ENCODE results near the gene GPR75.
"Not testable (repeated sequence)": the region's sequence is repeated elsewhere in the genome, so short reads cannot be mapped to it uniquely, and the experiment has no call there.

The GPR75 gene

DNA sequence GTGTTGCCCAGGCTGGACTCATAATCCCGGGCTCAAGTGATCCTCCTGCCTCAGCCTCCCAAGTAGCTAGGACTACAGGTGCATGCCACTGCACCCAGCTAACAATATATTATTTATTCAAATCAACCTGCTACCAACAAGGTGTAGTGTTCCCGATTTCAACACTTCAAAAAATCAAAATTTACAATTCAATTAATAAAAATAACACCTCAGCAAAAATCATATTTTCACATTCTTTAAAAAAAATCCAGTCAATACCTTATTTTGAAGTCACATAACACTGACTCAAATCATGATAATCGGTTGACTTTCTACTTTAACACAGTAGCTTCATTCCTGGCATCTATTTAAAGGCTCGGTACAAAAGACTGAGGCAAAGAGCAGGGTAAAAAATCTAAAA is 7.2 kb downstream of the GPR75 start:
- Histone ChIP-seq H3K27me3 (ENCODE audit: control insufficient read depth, insufficient read depth, low read length) (no peaks in the 10 kb centered on the region), H3K36me3 (ENCODE audit: control insufficient read depth, insufficient read depth, low read length) (peaks cover 20% of the 10 kb centered on the region), H3K4me1 (ENCODE audit: control insufficient read depth, insufficient read depth, low read length) (no peaks in the 10 kb centered on the region)

DNA sequence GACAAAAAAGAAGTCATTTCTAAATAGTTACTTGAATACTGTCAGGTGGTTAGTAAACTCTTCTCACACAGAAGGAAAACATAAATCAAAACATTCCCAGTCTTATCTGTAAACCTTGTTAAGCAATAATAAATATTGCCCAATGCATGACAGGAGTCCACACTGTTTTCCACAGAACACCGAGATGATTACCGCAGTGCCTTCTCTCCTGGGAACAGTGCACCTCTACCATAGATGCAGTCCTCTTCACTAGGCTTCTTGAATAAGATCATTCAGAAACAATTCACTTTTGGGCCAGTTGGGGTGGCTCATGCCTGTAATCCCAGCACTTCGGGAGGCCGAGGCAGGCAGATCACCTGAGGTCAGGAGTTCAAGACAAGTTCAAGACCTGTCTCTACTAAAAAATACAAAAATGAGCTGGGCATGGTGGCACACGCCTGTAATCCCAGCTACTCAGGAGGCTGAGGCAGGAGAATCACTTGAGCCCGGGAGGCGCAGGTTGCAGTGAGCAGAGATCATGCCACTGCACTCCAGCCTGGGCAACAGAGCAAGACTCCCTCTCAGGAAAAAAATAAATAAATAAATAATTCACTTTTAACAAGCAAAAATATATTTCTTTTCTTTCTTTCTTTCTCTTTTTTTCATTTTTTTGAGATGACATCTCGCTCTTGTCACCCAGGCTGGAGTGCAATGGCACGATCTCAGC is 8.6 kb downstream of the GPR75 start:
- H3K4me3 ChIP-seq (ENCODE audit: low read depth, low read length); H3K4me1 ChIP-seq (ENCODE audit: control insufficient read depth, insufficient read depth, low read length); H3K9me3 ChIP-seq (ENCODE audit: control insufficient read depth, insufficient read depth, low read length); H3K9ac ChIP-seq (ENCODE audit: low read depth, low read length); H3K27me3 ChIP-seq (ENCODE audit: control insufficient read depth, insufficient read depth, low read length); H3K27ac ChIP-seq (ENCODE audit: low read depth, low read length): not testable (repeated sequence)
- H3K36me3 ChIP-seq (ENCODE audit: control insufficient read depth, insufficient read depth, low read length), result peaks cover 20% of the 10 kb centered on the region

More for the DNA sequence above, 7.2 kb downstream of the GPR75 start:
- no peak overlapping the region for H3K9ac ChIP-seq (ENCODE audit: low read depth, low read length)
- H3K27ac ChIP-seq (ENCODE audit: low read depth, low read length), result no peak overlapping the region
- no peaks in the 10 kb centered on the region for H3K9me3 ChIP-seq (ENCODE audit: control insufficient read depth, insufficient read depth, low read length)
- H3K4me3 ChIP-seq (ENCODE audit: low read depth, low read length), result no peak overlapping the region

DNA sequence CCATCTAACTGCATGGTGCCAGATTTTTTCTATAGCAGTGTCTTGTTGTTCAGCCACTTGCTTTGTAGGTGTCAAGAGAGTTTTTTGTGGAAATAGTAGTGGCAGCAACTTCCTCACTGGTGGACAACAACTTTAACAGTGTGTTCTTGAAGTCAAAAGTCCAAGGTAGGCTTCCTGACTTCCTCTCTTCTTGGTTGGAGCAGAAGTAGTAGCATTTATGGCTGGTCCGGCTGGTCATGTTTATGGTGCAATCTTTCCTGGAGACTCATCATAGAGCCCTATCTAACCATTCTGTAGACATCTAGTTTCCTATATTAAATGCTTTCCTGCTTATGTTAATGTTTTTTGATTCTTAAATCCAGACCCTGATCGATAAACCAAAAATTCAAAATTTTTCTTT is 11.7 kb downstream of the GPR75 start:
- Histone ChIP-seq H3K27me3 (ENCODE audit: control insufficient read depth, insufficient read depth, low read length) (no peaks in the 10 kb centered on the region), H3K9ac (ENCODE audit: low read depth, low read length) (no peak overlapping the region), H3K4me3 (ENCODE audit: low read depth, low read length) (no peak overlapping the region), H3K27ac (ENCODE audit: low read depth, low read length) (no peak overlapping the region), H3K36me3 (ENCODE audit: control insufficient read depth, insufficient read depth, low read length) (peaks cover 2% of the 10 kb centered on the region), H3K9me3 (ENCODE audit: control insufficient read depth, insufficient read depth, low read length) (no peaks in the 10 kb centered on the region), H3K4me1 (ENCODE audit: control insufficient read depth, insufficient read depth, low read length) (no peaks in the 10 kb centered on the region)

DNA sequence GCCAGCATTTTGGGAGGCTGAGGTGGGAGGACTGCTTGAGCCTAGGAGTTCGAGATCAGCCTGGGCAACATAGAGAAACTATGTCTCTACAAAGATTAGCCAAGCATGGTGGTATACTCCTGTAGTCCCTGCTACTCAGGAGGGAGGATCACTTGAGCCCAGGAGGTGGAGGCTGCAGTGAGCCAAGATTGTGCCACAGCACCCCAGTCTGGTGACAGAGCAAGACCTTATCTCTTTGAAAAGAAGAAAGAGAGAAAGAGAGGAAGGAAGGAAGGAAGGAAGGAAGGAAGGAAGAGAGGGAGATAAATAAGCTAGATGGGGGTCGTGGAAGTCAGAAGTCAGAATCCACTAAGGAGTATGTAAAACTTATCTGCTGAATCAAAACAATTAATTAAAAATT is 16.2 kb downstream of the GPR75 start:
- Histone ChIP-seq H3K9ac (ENCODE audit: low read depth, low read length) (no peak overlapping the region), H3K4me3 (ENCODE audit: low read depth, low read length) (no peak overlapping the region), H3K9me3 (ENCODE audit: control insufficient read depth, insufficient read depth, low read length) (no peaks in the 10 kb centered on the region), H3K27ac (ENCODE audit: low read depth, low read length) (no peak overlapping the region), H3K27me3 (ENCODE audit: control insufficient read depth, insufficient read depth, low read length) (no peaks in the 10 kb centered on the region), H3K4me1 (ENCODE audit: control insufficient read depth, insufficient read depth, low read length) (no peaks in the 10 kb centered on the region), H3K36me3 (ENCODE audit: control insufficient read depth, insufficient read depth, low read length) (no peaks in the 10 kb centered on the region)

DNA sequence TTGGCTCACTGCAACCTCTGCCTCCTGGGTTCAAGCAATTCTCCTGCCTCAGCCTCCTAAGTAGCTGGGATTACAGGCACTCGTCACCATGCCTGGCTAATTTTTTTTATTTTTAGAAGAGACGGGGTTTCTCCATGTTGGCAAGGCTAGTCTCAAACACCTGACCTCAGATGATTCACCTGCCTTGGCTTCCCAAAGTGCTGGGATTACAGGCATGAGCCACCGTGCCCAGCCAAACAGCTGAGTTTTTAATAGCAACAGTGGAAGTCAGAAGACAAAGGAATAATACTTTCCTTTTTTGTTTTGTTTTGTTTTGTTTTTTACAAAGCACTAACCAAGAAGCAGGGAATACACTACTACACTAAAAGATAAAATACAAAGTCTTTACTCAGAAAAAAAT is 16.9 kb downstream of the GPR75 start:
- no peaks in the 10 kb centered on the region for H3K9me3 ChIP-seq (ENCODE audit: control insufficient read depth, insufficient read depth, low read length)
- H3K4me1 ChIP-seq (ENCODE audit: control insufficient read depth, insufficient read depth, low read length), result no peaks in the 10 kb centered on the region
- no peaks in the 10 kb centered on the region for H3K27me3 ChIP-seq (ENCODE audit: control insufficient read depth, insufficient read depth, low read length)
- H3K27ac ChIP-seq (ENCODE audit: low read depth, low read length), result no peak overlapping the region
- no peak overlapping the region for H3K4me3 ChIP-seq (ENCODE audit: low read depth, low read length)
- no peak overlapping the region for H3K9ac ChIP-seq (ENCODE audit: low read depth, low read length)
- no peaks in the 10 kb centered on the region for H3K36me3 ChIP-seq (ENCODE audit: control insufficient read depth, insufficient read depth, low read length)

DNA sequence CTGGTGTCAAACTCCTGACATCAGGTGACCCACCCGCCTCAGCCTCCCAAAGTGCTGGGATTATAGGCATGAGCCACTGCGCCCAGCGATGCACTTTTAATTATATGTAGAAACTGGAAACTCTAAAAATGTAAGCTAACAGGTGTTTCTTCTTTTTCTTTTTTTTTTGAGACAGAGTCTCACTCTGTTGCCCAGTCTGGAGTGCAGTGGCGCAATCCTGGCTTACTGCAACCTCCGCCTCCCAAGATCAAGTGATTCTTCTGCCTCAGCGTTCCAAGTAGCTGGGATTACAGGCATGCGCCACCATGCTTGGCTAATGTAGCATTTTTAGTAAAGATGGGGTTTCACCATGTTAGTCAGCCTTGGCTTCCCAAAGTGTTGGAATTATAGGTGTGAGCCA is 18.1 kb downstream of the GPR75 start:
- H3K27me3 ChIP-seq (ENCODE audit: control insufficient read depth, insufficient read depth, low read length); H3K9ac ChIP-seq (ENCODE audit: low read depth, low read length); H3K36me3 ChIP-seq (ENCODE audit: control insufficient read depth, insufficient read depth, low read length); H3K27ac ChIP-seq (ENCODE audit: low read depth, low read length); H3K4me3 ChIP-seq (ENCODE audit: low read depth, low read length); H3K9me3 ChIP-seq (ENCODE audit: control insufficient read depth, insufficient read depth, low read length); H3K4me1 ChIP-seq (ENCODE audit: control insufficient read depth, insufficient read depth, low read length): not testable (repeated sequence)

DNA sequence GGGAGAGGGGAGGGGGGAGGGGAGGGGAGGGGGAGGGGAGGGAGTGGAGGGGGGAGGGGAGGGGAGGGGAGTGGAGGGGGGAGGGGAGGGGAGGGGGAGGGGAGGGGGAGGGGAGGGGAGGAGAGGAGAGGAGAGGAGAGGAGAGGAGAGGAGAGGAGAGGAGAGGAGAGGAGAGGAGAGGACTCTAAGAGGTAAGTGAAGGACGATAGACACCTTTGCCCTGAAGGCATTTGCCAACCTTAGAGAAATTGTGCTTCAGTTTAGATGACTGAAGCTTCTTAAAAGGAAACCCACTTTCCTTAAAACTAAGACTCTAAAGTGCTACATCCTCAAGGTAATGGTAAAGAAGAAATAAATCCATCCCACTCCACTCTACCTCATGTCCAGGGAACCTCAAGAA is 19.2 kb downstream of the GPR75 start:
- Histone ChIP-seq H3K27ac (ENCODE audit: low read depth, low read length) (no peak overlapping the region), H3K9me3 (ENCODE audit: control insufficient read depth, insufficient read depth, low read length) (no peaks in the 10 kb centered on the region), H3K4me1 (ENCODE audit: control insufficient read depth, insufficient read depth, low read length) (no peaks in the 10 kb centered on the region), H3K9ac (ENCODE audit: low read depth, low read length) (no peak overlapping the region), H3K27me3 (ENCODE audit: control insufficient read depth, insufficient read depth, low read length) (no peaks in the 10 kb centered on the region), H3K4me3 (ENCODE audit: low read depth, low read length) (no peak overlapping the region), H3K36me3 (ENCODE audit: control insufficient read depth, insufficient read depth, low read length) (no peaks in the 10 kb centered on the region)

DNA sequence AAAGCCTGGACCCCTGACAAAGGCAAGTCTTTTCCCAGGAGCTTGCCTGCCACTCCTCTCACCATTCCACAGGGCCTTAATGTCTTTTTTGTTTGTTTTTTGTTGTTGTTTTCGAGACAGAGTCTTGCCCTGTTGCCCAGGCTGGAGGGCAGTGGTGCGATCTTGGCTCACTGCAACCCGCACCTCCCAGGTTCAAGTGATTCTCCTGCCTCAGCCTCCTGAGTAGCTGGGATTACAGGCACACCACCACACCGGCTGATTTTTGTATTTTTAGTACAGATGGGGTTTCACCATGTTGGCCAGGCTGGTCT is 29.8 kb downstream of the GPR75 start:
- not testable (repeated sequence) for H3K9me3 ChIP-seq (ENCODE audit: control insufficient read depth, insufficient read depth, low read length); H3K36me3 ChIP-seq (ENCODE audit: control insufficient read depth, insufficient read depth, low read length); H3K4me3 ChIP-seq (ENCODE audit: low read depth, low read length); H3K27me3 ChIP-seq (ENCODE audit: control insufficient read depth, insufficient read depth, low read length); H3K9ac ChIP-seq (ENCODE audit: low read depth, low read length); H3K27ac ChIP-seq (ENCODE audit: low read depth, low read length)
- peaks cover 26% of the 10 kb centered on the region for H3K4me1 ChIP-seq (ENCODE audit: control insufficient read depth, insufficient read depth, low read length)

DNA sequence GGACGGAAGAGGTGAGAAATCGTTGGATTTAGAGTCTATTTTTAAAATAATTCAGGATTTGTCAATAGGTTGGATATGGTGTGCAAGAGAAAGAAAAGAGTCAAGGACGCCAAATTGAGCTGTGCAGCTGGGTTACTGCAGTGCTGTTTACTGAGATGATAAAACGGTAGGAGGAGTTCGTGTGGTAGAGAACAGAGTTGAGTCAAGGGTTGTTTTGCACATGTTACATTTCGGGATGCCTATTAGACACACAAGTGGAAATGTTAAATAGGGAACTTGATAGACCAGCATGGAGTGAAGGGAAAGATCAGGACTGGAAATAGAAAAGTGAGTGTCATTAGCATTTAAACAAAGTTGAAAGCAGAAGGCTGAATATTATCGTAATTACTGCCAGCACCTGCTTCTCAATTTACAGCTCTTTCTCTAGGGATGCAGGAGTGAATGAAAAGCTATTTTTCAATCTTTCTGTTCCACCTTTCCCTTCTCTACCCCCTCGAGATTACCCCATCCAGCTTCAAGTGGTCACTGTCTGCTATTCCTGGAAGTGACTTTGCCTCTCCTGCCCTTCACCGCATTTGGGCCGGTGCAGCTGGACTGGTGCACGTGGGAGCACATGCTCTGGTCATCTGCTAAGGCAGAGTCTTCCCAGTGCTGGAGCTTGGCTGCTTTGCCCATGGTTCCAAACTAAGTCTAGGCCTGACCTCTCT is 30.3 kb downstream of the GPR75 start:
- no peak overlapping the region for H3K4me3 ChIP-seq (ENCODE audit: low read depth, low read length)
- H3K27ac ChIP-seq (ENCODE audit: low read depth, low read length), result no peak overlapping the region
- no peaks in the 10 kb centered on the region for H3K27me3 ChIP-seq (ENCODE audit: control insufficient read depth, insufficient read depth, low read length)
- H3K4me1 ChIP-seq (ENCODE audit: control insufficient read depth, insufficient read depth, low read length), result peaks cover 26% of the 10 kb centered on the region
- no peaks in the 10 kb centered on the region for H3K9me3 ChIP-seq (ENCODE audit: control insufficient read depth, insufficient read depth, low read length)
- no peaks in the 10 kb centered on the region for H3K36me3 ChIP-seq (ENCODE audit: control insufficient read depth, insufficient read depth, low read length)
- H3K9ac ChIP-seq (ENCODE audit: low read depth, low read length), result no peak overlapping the region

DNA sequence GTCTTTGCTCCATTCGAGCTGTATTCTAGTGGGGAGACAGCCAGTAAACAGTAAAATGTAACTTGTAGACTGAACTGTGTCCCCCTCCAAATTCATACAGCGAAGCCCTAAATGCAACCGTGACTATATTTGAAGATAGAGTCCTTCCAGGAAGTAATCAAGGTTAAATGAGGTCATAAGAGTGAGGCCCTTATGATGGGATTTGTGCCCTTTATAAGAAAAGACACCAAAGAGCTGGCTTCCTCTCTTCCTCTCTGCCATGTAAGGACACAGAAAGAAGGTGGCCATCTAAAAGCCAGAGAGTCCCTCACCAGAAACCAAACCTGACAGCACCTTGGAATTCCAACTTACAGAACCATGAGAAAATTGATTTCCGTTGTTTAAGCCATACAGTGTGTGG is 31.4 kb downstream of the GPR75 start:
- no peak overlapping the region for H3K4me3 ChIP-seq (ENCODE audit: low read depth, low read length)
- peaks cover 26% of the 10 kb centered on the region for H3K4me1 ChIP-seq (ENCODE audit: control insufficient read depth, insufficient read depth, low read length)
- H3K9me3 ChIP-seq (ENCODE audit: control insufficient read depth, insufficient read depth, low read length), result no peaks in the 10 kb centered on the region
- no peaks in the 10 kb centered on the region for H3K36me3 ChIP-seq (ENCODE audit: control insufficient read depth, insufficient read depth, low read length)
- no peak overlapping the region for H3K27ac ChIP-seq (ENCODE audit: low read depth, low read length)
- no peaks in the 10 kb centered on the region for H3K27me3 ChIP-seq (ENCODE audit: control insufficient read depth, insufficient read depth, low read length)
- no peak overlapping the region for H3K9ac ChIP-seq (ENCODE audit: low read depth, low read length)

DNA sequence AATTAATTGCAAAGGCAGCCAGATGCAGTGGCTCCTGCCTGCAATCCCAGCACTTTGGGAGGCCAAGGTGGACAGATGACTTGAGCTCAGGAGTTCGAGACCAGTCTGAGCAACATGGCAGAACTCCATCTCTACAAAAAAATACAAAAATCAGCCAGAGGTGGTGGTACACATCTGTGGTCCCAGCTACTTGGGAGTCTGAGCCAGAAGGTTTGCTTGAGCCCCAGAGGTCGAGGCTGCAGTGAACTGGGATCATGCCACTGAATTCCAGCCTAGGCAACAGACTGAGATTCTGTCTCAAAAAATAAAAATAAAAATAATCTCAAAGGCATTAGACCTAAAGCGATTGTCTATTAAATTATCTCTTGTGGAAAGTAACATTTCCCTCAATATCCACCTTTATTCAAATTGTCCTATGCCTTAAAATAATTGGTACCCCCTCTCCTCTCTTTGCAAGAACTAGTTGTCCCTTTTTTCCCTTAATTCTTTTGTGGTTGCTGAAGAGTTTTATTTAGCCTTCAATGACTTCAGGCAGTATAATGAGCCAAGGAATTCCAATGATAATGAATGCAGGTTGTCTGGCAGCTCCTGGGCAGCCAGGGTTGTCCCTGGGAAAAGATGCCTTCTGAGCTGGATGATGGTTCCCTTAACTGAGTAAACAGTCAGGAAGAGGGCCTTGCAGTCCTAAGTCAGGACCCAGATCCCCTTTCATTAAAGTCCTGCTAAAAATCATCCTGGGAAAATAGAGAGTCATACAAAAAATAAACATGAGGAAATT is 32.2 kb downstream of the GPR75 start:
- no peak overlapping the region for H3K9ac ChIP-seq (ENCODE audit: low read depth, low read length)
- no peak overlapping the region for H3K27ac ChIP-seq (ENCODE audit: low read depth, low read length)
- H3K36me3 ChIP-seq (ENCODE audit: control insufficient read depth, insufficient read depth, low read length), result no peaks in the 10 kb centered on the region
- H3K4me3 ChIP-seq (ENCODE audit: low read depth, low read length), result no peak overlapping the region
- H3K27me3 ChIP-seq (ENCODE audit: control insufficient read depth, insufficient read depth, low read length), result no peaks in the 10 kb centered on the region
- H3K9me3 ChIP-seq (ENCODE audit: control insufficient read depth, insufficient read depth, low read length), result no peaks in the 10 kb centered on the region
- H3K4me1 ChIP-seq (ENCODE audit: control insufficient read depth, insufficient read depth, low read length), result peaks cover 26% of the 10 kb centered on the region

Data from HUES48 (cell line).